ENCODE measurements around the gene SPIRE2.
"Not testable (repeated sequence)": the region's sequence is repeated elsewhere in the genome, so short reads cannot be mapped to it uniquely, and the experiment has no call there.

The SPIRE2 gene

GRCh38 chr16:89898201-89898967 is 70.1 kb downstream of the SPIRE2 start:
- DNase-seq, result no peak

GRCh38 chr16:89899879-89900481 is 71.7 kb downstream of the SPIRE2 start:
- no peak for DNase-seq

GRCh38 chr16:89900885-89901284 is 72.6 kb downstream of the SPIRE2 start:
- no peak for DNase-seq

- no peak for DNase-seq
These were observed 74.7 kb downstream of the SPIRE2 start for GRCh38 chr16:89902980-89903379.

- no peak for DNase-seq
These were observed 75.7 kb downstream of the SPIRE2 start for GRCh38 chr16:89903908-89904515.

GRCh38 chr16:89904606-89905510 is 76.6 kb downstream of the SPIRE2 start:
- DNase-seq, result no peak

- DNase-seq, result no peak
These were observed 77.3 kb downstream of the SPIRE2 start for GRCh38 chr16:89905511-89906139.

- no peak for DNase-seq
These were observed 78.1 kb downstream of the SPIRE2 start for GRCh38 chr16:89906140-89907025.

GRCh38 chr16:89907055-89907814 is 79.0 kb downstream of the SPIRE2 start:
- DNase-seq, result no peak

GRCh38 chr16:89908236-89908635 is 80.0 kb downstream of the SPIRE2 start:
- no peak for DNase-seq

GRCh38 chr16:89909777-89910716 is 81.8 kb downstream of the SPIRE2 start:
- peak; percentile 53 for DNase-seq

- no peak for DNase-seq
These were observed 82.6 kb downstream of the SPIRE2 start for GRCh38 chr16:89910717-89911354.

- no peak for DNase-seq
These were observed 83.1 kb downstream of the SPIRE2 start for GRCh38 chr16:89911375-89911774.

GRCh38 chr16:89912143-89912542 is 83.9 kb downstream of the SPIRE2 start:
- DNase-seq, result no peak

GRCh38 chr16:89912627-89913026 is 84.4 kb downstream of the SPIRE2 start:
- no peak for DNase-seq

GRCh38 chr16:89913408-89914387 is 85.4 kb downstream of the SPIRE2 start:
- no peak for DNase-seq

GRCh38 chr16:89914642-89915285 is 86.5 kb downstream of the SPIRE2 start:
- DNase-seq, result not testable (repeated sequence)

Data from NCI-H1092 treated with DMSO at 0.1 percent for 48 hours (cell line).